Endothelial cell of umbilical vein (primary cell): ENCODE results near the gene PARP12. TPM values are rescaled to one million over a fixed set of nuclear protein-coding genes. Genes with fewer than 3 reads are reported as not detected.

Experiments
- BruUV-seq: library from RNA; stranded (reverse); fragments of 400-500 nt; replicated peaks from 2 replicates; lab custom pipeline; 2021; lab: Mats Ljungman, UMichigan
- CTCF ChIA-PET: fragments of 300-600, 350-600 bp; sonication (Branson Sonifier 250); formaldehyde crosslinking; loops from one replicate; lab custom pipeline; 2021; ENCODE audit warnings: antibody characterized with exemption, inconsistent platforms; lab: Charles Lee
- POLR2A ChIA-PET: fragments of 300-600, 350-600 bp; sonication (Branson Sonifier 250); formaldehyde crosslinking; loops from one replicate; lab custom pipeline; 2021; ENCODE audit warnings: antibody characterized with exemption, inconsistent platforms; lab: Charles Lee
- DNase-seq: peaks from one replicate; pipeline ENCODE4 v3.0.0-alpha.2; 2011; ENCODE audit warnings: low read depth, low spot score
- FAIRE-seq: peaks from 2 replicates; lab custom pipeline; 2011; peaks lifted over from hg19 to GRCh38; lab: Jason Lieb, UNC
- H2AFZ ChIP-seq: 2 replicates; pipeline ENCODE4 v1.6.0; 2012; ENCODE audit warnings: low read depth, low read length, control low read depth, inconsistent platforms
- H3K27ac ChIP-seq: 2 replicates; pipeline ENCODE4 v1.5.1; 2011; ENCODE audit warnings: low read depth, mild to moderate bottlenecking, control low read depth, low read length, moderate library complexity; ENCODE audit not compliant: insufficient read depth
- H3K27me3 ChIP-seq, 2 experiments: 2 replicates each; pipeline versions ENCODE4 v1.6.0 to v1.6.1; 2011; ENCODE audit warnings: low read length in 2 of 2, mixed read lengths in 1 of 2; ENCODE audit not compliant: control insufficient read depth in 2 of 2, insufficient read depth in 2 of 2
- H3K36me3 ChIP-seq, 2 experiments: 2 replicates in 1 of 2; 3 replicates in 1 of 2; pipeline ENCODE4 v1.5.1; 2011; ENCODE audit warnings: low read length in 2 of 2, mild to moderate bottlenecking in 1 of 2, moderate library complexity in 1 of 2; ENCODE audit not compliant: control insufficient read depth in 2 of 2, insufficient read depth in 2 of 2; ENCODE audit errors: extremely low read depth in 1 of 2
- H3K4me1 ChIP-seq: 3 replicates; pipeline ENCODE4 v1.5.1; 2011; ENCODE audit warnings: mild to moderate bottlenecking, low read length; ENCODE audit not compliant: control insufficient read depth, insufficient read depth; ENCODE audit errors: extremely low read depth
- H3K4me2 ChIP-seq: 2 replicates; pipeline ENCODE4 v1.6.1; 2011; ENCODE audit warnings: low read length, control low read depth, mixed read lengths; ENCODE audit not compliant: insufficient read depth
- H3K4me3 ChIP-seq, 3 experiments: fragments of 200-600 bp in 1 of 3; sonication (generic), shearing (Covaris generic) in 1 of 3; replicated peaks in 1 of 3; 2 replicates each; pipeline ENCODE4 v1.5.1; 2011 to 2016; ENCODE audit warnings: control low read depth in 3 of 3, low read length in 3 of 3, mild to moderate bottlenecking in 2 of 3, inconsistent platforms in 1 of 3, low read depth in 1 of 3, moderate library complexity in 1 of 3; ENCODE audit not compliant: insufficient read depth in 1 of 3
- H3K79me2 ChIP-seq: 2 replicates; pipeline ENCODE4 v1.6.0; 2012; ENCODE audit warnings: low read length, inconsistent platforms; ENCODE audit not compliant: control insufficient read depth, insufficient read depth
- H3K9ac ChIP-seq: replicated peaks from 2 replicates; pipeline ENCODE3; 2011; ENCODE audit warnings: low read length, control low read depth; ENCODE audit not compliant: insufficient read depth; ENCODE audit errors: extremely low read depth
- H3K9me1 ChIP-seq: replicated peaks from 3 replicates; pipeline ENCODE4 v1.6.0; 2011; ENCODE audit warnings: mild to moderate bottlenecking, low read length; ENCODE audit not compliant: control insufficient read depth, insufficient read depth; ENCODE audit errors: extremely low read depth
- H3K9me3 ChIP-seq: replicated peaks from 2 replicates; pipeline ENCODE4 v1.5.1; 2012; ENCODE audit warnings: low read length, inconsistent platforms; ENCODE audit not compliant: control insufficient read depth, insufficient read depth
- H4K20me1 ChIP-seq: replicated peaks from 2 replicates; pipeline ENCODE3; 2011; ENCODE audit warnings: mild to moderate bottlenecking, low read length; ENCODE audit not compliant: control insufficient read depth, insufficient read depth; ENCODE audit errors: extremely low read depth
- GATA2 ChIP-seq: IDR thresholded peaks from 2 replicates; pipeline ENCODE4 v1.7.0; 2011; ENCODE audit warnings: low read depth, mild to moderate bottlenecking, moderate library complexity, mixed read lengths, low read length; ENCODE audit not compliant: insufficient read length, insufficient read depth
- dilution Hi-C: fragments of 300-500 bp; cut with MboI; formaldehyde crosslinking; loops from one replicate; pipeline ENCODE4 v1.15.0; 2019; ENCODE audit warnings: low sequenced_read_pairs; ENCODE audit not compliant: extremely low pct_ligation_motif_present
- intact Hi-C: fragments of 100-400 bp; cut with micrococcal nuclease; formaldehyde crosslinking; loops from one replicate; pipeline ENCODE4 v1.10.0; 2022
- polyA plus RNA-seq, 4 experiments: library from polyadenylated mRNA; depleted of rRNA in 3 of 4; stranded (reverse) in 3 of 4; unstranded in 1 of 4; fragments of >200 nt; gene quantifications; 2 replicates each; pipeline versions ENCODE4 v1.2.1 to v1.2.3, GENCODE V29; 2011 to 2012; ENCODE audit warnings: missing spikeins in 1 of 4
- total RNA-seq: library from RNA; stranded (reverse); gene quantifications from 2 replicates; pipeline ENCODE4 v1.2.3, GENCODE V29; 2021
- TF ChIP-seq, protein P1 (sequence below), 2 donors: IDR thresholded peaks; 1 replicate in 1 of 2; 2 replicates in 1 of 2; pipeline ENCODE4 v1.5.1; 2011; ENCODE audit warnings: low read length in 2 of 2, mild to moderate bottlenecking in 2 of 2, moderate library complexity in 2 of 2, control low read depth in 1 of 2, inconsistent platforms in 1 of 2, low read depth in 1 of 2; ENCODE audit not compliant: insufficient read depth in 1 of 2; ENCODE audit errors: extremely low read depth in 1 of 2
- TF ChIP-seq, protein P2 (sequence below): IDR thresholded peaks from 2 replicates; pipeline ENCODE4 v1.6.1; 2011; ENCODE audit not compliant: insufficient read depth, insufficient read length

Gene PARP12
- total and polyA plus RNA-seq, 2 donors (not counting 3 experiments of a cell fraction or from before 2014, with no cell fraction given) = 65.4 to 83.2 TPM

DNA sequence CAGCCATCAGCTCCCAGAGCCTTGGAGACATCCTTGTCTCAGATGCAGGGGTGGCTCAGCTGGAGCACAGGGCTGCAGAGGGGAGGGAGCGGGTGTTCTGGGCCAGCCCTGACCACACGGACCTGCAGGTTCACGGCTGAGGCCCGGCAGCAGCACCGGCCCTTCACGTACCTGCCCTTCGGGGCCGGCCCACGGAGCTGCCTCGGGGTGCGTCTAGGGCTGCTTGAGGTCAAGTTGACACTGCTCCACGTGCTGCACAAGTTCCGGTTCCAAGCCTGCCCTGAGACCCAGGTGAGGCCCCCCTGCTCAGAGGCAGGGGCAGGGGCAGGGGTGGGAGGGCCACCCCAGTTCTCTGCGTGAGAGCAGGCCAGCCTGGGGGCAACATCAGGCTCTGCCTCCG, 45.2 kb downstream of the PARP12 start:
- intact Hi-C loops = no loop called here
- no peaks in the 10 kb centered on the region for H4K20me1 ChIP-seq
- POLR2A ChIA-PET = no interaction called here

More for the DNA sequence above, 45.2 kb downstream of the PARP12 start:
- Histone ChIP-seq H3K27me3 (peaks cover 0 to 3% of the 10 kb centered on the region in 2 experiments), H3K4me2 (no peak overlapping the region), H3K4me3 (no peak overlapping the region), H3K9ac (no peak overlapping the region), H3K79me2 (no peaks in the 10 kb centered on the region), H2AFZ (no peak overlapping the region), H3K4me1 (peaks cover 2% of the 10 kb centered on the region), H3K27ac (no peak overlapping the region), H3K9me1 (no peaks in the 10 kb centered on the region), H3K9me3 (no peaks in the 10 kb centered on the region), H3K36me3 (no peaks in the 10 kb centered on the region)
- no TSS peak for BruUV-seq
- dilution Hi-C loops = loop anchor here (25.0 kb wide), 1 partner anchor 405 kb away; no protein-coding TSS in a partner anchor
- FAIRE-seq (no peak), DNase-seq (no peak)
- no peak for TF ChIP-seq GATA2
- TF ChIP-seq, protein P1, sequence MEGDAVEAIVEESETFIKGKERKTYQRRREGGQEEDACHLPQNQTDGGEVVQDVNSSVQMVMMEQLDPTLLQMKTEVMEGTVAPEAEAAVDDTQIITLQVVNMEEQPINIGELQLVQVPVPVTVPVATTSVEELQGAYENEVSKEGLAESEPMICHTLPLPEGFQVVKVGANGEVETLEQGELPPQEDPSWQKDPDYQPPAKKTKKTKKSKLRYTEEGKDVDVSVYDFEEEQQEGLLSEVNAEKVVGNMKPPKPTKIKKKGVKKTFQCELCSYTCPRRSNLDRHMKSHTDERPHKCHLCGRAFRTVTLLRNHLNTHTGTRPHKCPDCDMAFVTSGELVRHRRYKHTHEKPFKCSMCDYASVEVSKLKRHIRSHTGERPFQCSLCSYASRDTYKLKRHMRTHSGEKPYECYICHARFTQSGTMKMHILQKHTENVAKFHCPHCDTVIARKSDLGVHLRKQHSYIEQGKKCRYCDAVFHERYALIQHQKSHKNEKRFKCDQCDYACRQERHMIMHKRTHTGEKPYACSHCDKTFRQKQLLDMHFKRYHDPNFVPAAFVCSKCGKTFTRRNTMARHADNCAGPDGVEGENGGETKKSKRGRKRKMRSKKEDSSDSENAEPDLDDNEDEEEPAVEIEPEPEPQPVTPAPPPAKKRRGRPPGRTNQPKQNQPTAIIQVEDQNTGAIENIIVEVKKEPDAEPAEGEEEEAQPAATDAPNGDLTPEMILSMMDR (IDR thresholded peaks at IDR 0.05; ENCODE audit: extremely low read depth in 1 of 2, insufficient read depth in 1 of 2, low read depth in 1 of 2, low read length in 2 of 2) = no peak
- TF ChIP-seq, protein P2, sequence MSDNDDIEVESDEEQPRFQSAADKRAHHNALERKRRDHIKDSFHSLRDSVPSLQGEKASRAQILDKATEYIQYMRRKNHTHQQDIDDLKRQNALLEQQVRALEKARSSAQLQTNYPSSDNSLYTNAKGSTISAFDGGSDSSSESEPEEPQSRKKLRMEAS = no peak
- CTCF ChIA-PET = interaction anchor here (2.3 to 3.1 kb wide), 2 partner anchors 11 to 15 kb away, joined by 5 to 14 read pairs; no protein-coding TSS in a partner anchor
